Rectal smooth muscle tissue (tissue), 1 donor: ENCODE measurements around the gene CASKIN2.
A peak's percentile ranks its signal among the peaks of the same experiment; 100 is the strongest.
"Not testable (repeated sequence)": the region's sequence is repeated elsewhere in the genome, so short reads cannot be mapped to it uniquely, and the experiment has no call there.

Source experiments
- H3K27ac ChIP-seq: one replicate; pipeline ENCODE4 v1.7.0; 2013; ENCODE audit warnings: low read depth, low read length, inconsistent platforms
- H3K27me3 ChIP-seq: one replicate; pipeline ENCODE4 v1.7.0; 2013; ENCODE audit warnings: low read length; ENCODE audit not compliant: control insufficient read depth, insufficient read depth
- H3K36me3 ChIP-seq: one replicate; pipeline ENCODE4 v1.7.0; 2013; ENCODE audit warnings: low read length; ENCODE audit not compliant: control insufficient read depth, insufficient read depth
- H3K4me1 ChIP-seq: one replicate; pipeline ENCODE4 v1.7.0; 2013; ENCODE audit warnings: low read length; ENCODE audit not compliant: control insufficient read depth, insufficient read depth
- H3K4me3 ChIP-seq: one replicate; pipeline ENCODE4 v1.7.0; 2013; ENCODE audit warnings: low read length
- H3K9ac ChIP-seq: one replicate; pipeline ENCODE4 v1.7.0; 2013; ENCODE audit warnings: low read length

CASKIN2 gene

DNA sequence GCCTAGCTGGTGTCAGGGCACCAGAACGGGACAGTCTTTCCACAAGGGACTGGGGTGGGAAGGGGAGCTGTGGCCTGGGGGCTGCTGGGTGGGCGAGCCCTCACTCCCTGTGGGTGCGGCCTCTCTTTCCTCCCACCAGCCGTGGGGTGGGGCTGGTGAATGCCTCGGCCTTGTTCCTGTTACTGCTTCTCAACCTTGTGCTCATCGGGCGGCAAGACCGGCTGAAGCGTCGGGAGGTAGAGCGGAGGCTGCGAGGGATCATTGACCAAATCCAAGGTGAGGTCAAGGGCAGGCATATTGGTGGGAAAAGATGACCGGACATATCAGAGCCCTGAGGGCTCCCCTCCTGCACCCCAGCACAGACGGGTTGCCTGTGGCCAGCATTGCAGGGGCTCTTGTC is 29.2 kb downstream of the CASKIN2 start:
- H3K9ac ChIP-seq = no peak overlapping the region
- H3K36me3 ChIP-seq = peaks cover 7% of the 10 kb centered on the region
- no peak overlapping the region for H3K4me3 ChIP-seq
- no peaks in the 10 kb centered on the region for H3K4me1 ChIP-seq
- no peak overlapping the region for H3K27ac ChIP-seq
- no peaks in the 10 kb centered on the region for H3K27me3 ChIP-seq

DNA sequence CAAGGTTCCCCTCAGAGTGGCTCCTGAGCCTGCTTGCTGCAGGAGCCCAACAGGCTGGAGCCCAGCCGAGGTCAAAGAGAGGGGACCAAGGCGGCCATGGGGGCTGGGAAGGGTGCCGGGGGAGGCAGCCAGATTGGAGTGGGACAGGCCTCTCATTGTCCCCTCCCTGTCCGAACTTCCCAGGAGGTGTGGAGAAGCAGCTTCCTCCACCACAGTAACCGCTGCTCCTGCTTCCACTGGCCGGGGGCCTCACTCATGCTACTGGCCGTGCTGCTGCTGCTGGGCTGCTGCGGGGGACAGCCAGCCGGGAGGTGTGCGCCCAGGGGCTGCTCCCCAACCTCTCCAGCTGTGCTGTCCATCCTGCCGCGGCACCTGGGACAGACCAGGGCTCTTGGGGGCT is 29.6 kb downstream of the CASKIN2 start:
- H3K36me3 ChIP-seq = peaks cover 4% of the 10 kb centered on the region
- H3K27ac ChIP-seq = no peak overlapping the region
- no peak overlapping the region for H3K4me3 ChIP-seq
- no peaks in the 10 kb centered on the region for H3K27me3 ChIP-seq
- H3K4me1 ChIP-seq = no peaks in the 10 kb centered on the region
- H3K9ac ChIP-seq = no peak overlapping the region

DNA sequence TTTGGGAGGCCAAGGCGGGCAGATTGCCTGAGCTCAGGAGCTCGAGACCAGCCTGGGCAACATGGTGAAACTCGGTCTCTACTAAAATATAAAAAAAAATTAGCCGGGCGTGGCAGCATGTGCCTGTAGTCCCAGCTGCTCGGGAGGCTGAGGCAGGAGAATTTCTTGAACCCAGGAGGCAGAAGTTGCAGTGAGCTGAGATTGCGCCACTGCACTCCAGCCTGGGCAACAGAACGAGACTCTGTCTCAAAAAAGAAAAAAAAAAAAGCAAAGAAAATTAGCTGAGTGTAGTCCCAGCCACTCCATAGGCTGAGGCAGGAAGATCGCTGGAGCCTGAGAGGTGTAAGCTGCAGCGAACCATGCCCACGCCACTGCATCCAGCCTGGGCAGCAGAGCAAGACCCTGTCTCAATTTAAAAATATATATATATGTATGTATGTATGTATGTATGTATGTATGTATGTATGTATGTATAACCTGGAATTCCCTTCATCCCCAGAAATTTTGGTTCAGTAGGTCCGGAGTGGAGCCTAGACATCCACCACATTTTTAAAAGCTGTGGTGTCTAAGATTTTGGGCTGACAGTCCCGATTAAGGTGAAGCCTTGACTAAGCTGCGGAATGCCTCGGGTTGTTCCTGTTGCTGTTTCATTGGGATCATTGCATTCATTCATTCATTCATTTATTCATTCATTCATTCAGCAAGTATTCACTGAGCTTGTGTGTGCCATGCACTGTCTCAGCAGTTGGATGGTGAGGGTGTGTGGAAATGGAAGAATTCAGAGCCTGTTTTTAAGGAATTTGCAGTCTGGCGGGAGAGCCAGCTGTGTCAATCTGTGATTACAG is 33.0 kb downstream of the CASKIN2 start:
- no peak overlapping the region for H3K27ac ChIP-seq
- no peaks in the 10 kb centered on the region for H3K27me3 ChIP-seq
- no peak overlapping the region for H3K4me3 ChIP-seq
- no peak overlapping the region for H3K9ac ChIP-seq
- peaks cover 4% of the 10 kb centered on the region for H3K36me3 ChIP-seq
- H3K4me1 ChIP-seq = peaks cover 2% of the 10 kb centered on the region

- Histone ChIP-seq H3K27me3 (no peaks in the 10 kb centered on the region), H3K4me1 (peaks cover 11% of the 10 kb centered on the region), H3K36me3 (peaks cover 4% of the 10 kb centered on the region), H3K9ac (no peak overlapping the region), H3K27ac (no peak overlapping the region), H3K4me3 (no peak overlapping the region)
Measured at GRCh38 chr17:75481194-75482068, 33.9 kb downstream of the CASKIN2 start.

- Histone ChIP-seq H3K4me1 (peaks cover 21% of the 10 kb centered on the region), H3K4me3 (no peak overlapping the region), H3K27me3 (no peaks in the 10 kb centered on the region), H3K36me3 (no peaks in the 10 kb centered on the region), H3K9ac (no peak overlapping the region), H3K27ac (no peak overlapping the region)
Measured at GRCh38 chr17:75480281-75480680, 35.1 kb downstream of the CASKIN2 start.

DNA sequence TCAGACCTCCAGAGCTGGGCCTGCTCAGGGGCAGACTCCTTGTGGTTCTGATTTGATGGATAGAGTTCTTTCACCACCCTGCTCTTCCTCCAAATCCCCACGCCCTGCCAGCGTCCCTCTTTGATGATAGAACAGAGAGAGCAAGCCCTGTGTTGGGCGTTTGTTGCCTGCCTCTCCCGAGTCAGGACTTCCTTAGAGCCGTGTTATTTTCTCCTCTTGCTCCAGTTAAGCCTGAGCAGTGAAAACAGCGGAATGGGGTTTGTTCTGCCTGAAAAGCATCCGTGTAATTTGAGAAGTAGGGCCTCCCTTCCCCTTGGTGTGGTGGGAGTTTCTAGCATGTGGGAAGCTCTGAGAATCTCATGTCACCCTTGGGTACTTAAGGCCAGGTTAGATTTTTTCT is 36.8 kb downstream of the CASKIN2 start:
- Histone ChIP-seq H3K27me3 (no peaks in the 10 kb centered on the region), H3K4me1 (peaks cover 21% of the 10 kb centered on the region), H3K36me3 (no peaks in the 10 kb centered on the region), H3K27ac (no peak overlapping the region), H3K9ac (no peak overlapping the region), H3K4me3 (no peak overlapping the region)

- H3K9ac ChIP-seq, H3K4me3 ChIP-seq, H3K27me3 ChIP-seq, H3K27ac ChIP-seq, H3K36me3 ChIP-seq: not testable (repeated sequence)
- H3K4me1 ChIP-seq = peaks cover 21% of the 10 kb centered on the region
Measured at GRCh38 chr17:75477490-75477862, 37.9 kb downstream of the CASKIN2 start.

GRCh38 chr17:75476752-75477489 is 38.4 kb downstream of the CASKIN2 start:
- Histone ChIP-seq H3K27ac (peak overlapping the region; percentile 70), H3K27me3 (no peaks in the 10 kb centered on the region), H3K4me3 (peak overlapping the region; percentile 50), H3K4me1 (peaks cover 21% of the 10 kb centered on the region), H3K36me3 (peaks cover 4% of the 10 kb centered on the region), H3K9ac (no peak overlapping the region)

DNA sequence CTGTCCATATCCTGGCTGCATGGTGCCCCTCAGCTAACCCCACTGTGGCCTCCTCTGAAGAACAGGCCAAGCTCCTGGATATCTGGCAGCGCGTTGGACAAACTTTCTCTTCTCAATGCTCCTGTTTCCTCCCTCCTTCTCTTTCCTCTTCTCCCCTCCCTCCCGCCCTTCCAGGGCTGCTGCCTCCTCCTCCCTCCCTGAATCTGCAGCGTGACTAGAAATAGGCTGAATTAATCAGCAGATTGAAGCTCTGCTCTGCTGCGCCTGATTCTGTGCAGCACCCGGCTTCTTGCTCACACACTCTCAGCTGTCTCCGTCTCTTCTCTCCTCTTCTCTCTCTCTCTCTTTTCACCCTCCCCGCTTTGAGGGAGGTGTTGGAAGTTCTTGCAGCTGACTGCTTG is 39.1 kb downstream of the CASKIN2 start:
- Histone ChIP-seq H3K9ac (no peak overlapping the region), H3K36me3 (peaks cover 4% of the 10 kb centered on the region), H3K4me1 (peaks cover 21% of the 10 kb centered on the region), H3K4me3 (peak overlapping the region; percentile 50), H3K27ac (peak overlapping the region; percentile 74), H3K27me3 (no peaks in the 10 kb centered on the region)

DNA sequence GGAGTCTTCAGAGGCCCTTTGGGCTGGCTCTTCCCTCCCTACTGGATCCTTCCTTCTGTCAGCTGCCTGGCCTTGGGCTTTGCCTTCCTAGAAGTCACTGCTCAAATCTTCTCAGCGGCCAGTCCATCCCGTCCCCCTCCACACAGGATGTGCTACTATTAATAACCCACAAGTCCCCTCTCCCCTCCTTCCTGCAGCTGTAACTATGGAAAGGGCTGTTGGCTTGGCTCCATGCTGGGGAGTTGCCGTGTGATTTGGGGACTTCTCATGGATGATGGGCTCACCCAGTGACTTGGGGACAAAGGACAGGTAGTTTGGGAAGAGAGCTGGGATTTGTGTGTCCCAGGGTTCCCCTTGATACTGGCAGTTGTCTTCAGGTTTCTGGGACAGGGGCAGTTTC is 39.5 kb downstream of the CASKIN2 start:
- Histone ChIP-seq H3K9ac (no peak overlapping the region), H3K27me3 (no peaks in the 10 kb centered on the region), H3K36me3 (peaks cover 4% of the 10 kb centered on the region), H3K4me1 (peaks cover 21% of the 10 kb centered on the region), H3K27ac (peak overlapping the region; percentile 74), H3K4me3 (peak overlapping the region; percentile 40)

DNA sequence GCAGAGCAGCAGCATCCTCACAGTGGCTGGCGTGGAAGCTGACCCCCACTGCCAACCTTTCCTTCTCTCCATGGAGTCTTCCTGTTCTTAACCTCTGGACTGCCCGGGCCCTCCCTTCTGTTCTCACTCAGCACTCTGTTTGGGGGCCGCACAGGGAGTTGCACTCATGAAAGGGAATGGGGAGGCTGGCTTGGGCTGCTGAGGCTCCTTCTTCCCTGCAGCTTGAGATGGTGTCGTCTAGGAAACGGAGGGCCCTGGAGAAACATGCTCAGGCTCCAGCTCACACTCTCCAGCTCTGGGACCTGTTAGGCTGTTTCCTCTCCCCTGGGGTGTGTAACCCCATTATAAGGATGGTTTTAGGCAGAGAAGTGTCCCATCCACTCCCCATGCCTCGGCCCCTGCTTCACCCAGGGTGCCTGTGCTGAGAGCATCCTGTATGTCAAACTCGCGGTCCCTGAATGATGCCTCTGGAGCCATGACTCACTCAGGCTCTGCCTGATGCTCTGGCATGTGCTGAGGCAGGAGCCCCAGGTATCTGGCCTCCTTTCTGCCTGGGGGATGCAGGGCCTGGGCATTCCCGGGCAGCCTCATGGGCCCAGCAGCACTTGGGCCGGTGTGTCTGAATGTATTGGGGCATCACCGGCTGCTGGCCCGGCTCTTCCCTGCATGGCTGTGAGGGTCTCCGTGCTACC is 40.0 kb downstream of the CASKIN2 start:
- no peak overlapping the region for H3K4me3 ChIP-seq
- H3K4me1 ChIP-seq = peaks cover 21% of the 10 kb centered on the region
- peak overlapping the region; percentile 74 for H3K27ac ChIP-seq
- H3K27me3 ChIP-seq = no peaks in the 10 kb centered on the region
- no peak overlapping the region for H3K9ac ChIP-seq
- peaks cover 4% of the 10 kb centered on the region for H3K36me3 ChIP-seq

GRCh38 chr17:75474736-75475135 is 40.6 kb downstream of the CASKIN2 start:
- Histone ChIP-seq H3K36me3 (peaks cover 4% of the 10 kb centered on the region), H3K4me1 (peaks cover 21% of the 10 kb centered on the region), H3K9ac (no peak overlapping the region), H3K27ac (no peak overlapping the region), H3K4me3 (no peak overlapping the region), H3K27me3 (no peaks in the 10 kb centered on the region)
